ENCODE data around the gene POLR1D.

DNA sequence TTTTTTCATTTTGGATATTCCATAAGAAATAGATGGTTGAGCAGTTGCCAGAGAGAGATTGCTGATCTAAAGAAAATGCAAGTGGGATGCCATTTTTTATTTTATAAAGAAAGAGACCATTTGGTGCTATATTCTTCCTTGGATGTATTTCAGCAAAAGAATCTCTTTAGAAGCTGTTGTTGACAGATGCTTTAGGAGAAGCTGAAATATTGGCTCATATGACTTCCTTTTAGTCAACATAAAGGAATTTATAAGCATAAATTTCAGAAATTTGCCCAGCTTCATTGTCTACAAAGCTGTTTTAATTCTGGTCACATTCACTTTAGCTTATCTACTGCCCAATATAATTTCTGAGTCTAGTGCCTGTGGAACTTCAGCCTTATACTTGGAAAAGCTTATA is 36.9 kb downstream of the POLR1D start:
- TF ChIP-seq EZH2 (IDR thresholded peaks at IDR 0.05; ENCODE audit: low read length) = no peak
- TF ChIP-seq, protein P1, sequence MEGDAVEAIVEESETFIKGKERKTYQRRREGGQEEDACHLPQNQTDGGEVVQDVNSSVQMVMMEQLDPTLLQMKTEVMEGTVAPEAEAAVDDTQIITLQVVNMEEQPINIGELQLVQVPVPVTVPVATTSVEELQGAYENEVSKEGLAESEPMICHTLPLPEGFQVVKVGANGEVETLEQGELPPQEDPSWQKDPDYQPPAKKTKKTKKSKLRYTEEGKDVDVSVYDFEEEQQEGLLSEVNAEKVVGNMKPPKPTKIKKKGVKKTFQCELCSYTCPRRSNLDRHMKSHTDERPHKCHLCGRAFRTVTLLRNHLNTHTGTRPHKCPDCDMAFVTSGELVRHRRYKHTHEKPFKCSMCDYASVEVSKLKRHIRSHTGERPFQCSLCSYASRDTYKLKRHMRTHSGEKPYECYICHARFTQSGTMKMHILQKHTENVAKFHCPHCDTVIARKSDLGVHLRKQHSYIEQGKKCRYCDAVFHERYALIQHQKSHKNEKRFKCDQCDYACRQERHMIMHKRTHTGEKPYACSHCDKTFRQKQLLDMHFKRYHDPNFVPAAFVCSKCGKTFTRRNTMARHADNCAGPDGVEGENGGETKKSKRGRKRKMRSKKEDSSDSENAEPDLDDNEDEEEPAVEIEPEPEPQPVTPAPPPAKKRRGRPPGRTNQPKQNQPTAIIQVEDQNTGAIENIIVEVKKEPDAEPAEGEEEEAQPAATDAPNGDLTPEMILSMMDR (optimal IDR thresholded peaks at IDR 0.05 in 1 of 3, IDR thresholded peaks at IDR 0.05 in 1 of 3, conservative IDR thresholded peaks at IDR 0.05 in 1 of 3; ENCODE audit: extremely low read depth in 1 of 3, insufficient read depth in 2 of 3, low read length in 3 of 3) = no peak
